ENCODE data around the gene DNMT3L. TPM values are rescaled to one million over a fixed set of nuclear protein-coding genes. Genes with fewer than 3 reads are reported as not detected.
A peak's percentile ranks its signal among the peaks of the same experiment; 100 is the strongest.

DNMT3L gene
- polyA plus RNA-seq, 1 of the 3 experiments (the other 2 are of a cell fraction): not detected

- Histone ChIP-seq H3K79me2 (ENCODE audit: insufficient read depth) (peaks cover 60% of the 10 kb centered on the region), H3K4me1 (ENCODE audit: control insufficient read depth in 1 of 2, insufficient read depth in 2 of 2, low read depth in 1 of 2, low read length in 1 of 2) (peaks cover 3 to 23% of the 10 kb centered on the region in 2 experiments; a peak in 1 of 4 replicates), H3K27me3 (ENCODE audit: insufficient read depth) (no peaks in the 10 kb centered on the region), H3K9me2 (no peaks in the 10 kb centered on the region), H2AFZ (ENCODE audit: low read depth) (no peak overlapping the region), H3K4me3 (ENCODE audit: low read depth in 2 of 2, low read length in 1 of 2) (peak overlapping the region; percentile 76 to 77), H3F3A (replicated peaks; ENCODE audit: insufficient read depth) (no peaks in the 10 kb centered on the region), H3K27ac (ENCODE audit: low read depth in 2 of 2, low read length in 1 of 2) (no peak overlapping the region), H3K36me3 (replicated peaks in 1 of 2; ENCODE audit: control insufficient read depth in 1 of 2, insufficient read depth in 2 of 2, low read length in 1 of 2) (no peaks in the 10 kb centered on the region), H3K4me2 (peak overlapping the region; percentile 97), H4K20me1 (ENCODE audit: insufficient read depth) (peaks cover 50% of the 10 kb centered on the region), H3K9ac (peak overlapping the region; percentile 81), H3K9me3 (no peaks in the 10 kb centered on the region)
- no peak for DNase-seq
- ChIA-PET POLR2A (no interaction called here), CTCF (interaction anchor here (2.1 kb wide), 1 partner anchor 37 kb away, joined by 9 read pairs; no protein-coding TSS in a partner anchor)
- 99% methylated on average over 12 of the region's 13 CpGs for WGBS (ENCODE audit: low lambda C conversion rate)
- no peak for TF ChIP-seq MXI1 (IDR thresholded peaks at IDR 0.05; ENCODE audit: low read depth, low read length)
- TF ChIP-seq RFX5 (IDR thresholded peaks at IDR 0.05; ENCODE audit: low read length): no peak
- no peak for TF ChIP-seq GABPA (IDR thresholded peaks at IDR 0.05; ENCODE audit: low read depth)
- TF ChIP-seq POLR2AphosphoS5 (IDR thresholded peaks at IDR 0.05; ENCODE audit: low read depth, low read length): no peak
- TF ChIP-seq MEF2A (IDR thresholded peaks at IDR 0.05; ENCODE audit: borderline replicate concordance, low read depth): no peak
- TF ChIP-seq TAF1 (IDR thresholded peaks at IDR 0.05; ENCODE audit: borderline replicate concordance, low read depth, low read length): no peak
- TF ChIP-seq GATA2 (CRISPR knock-in tag; IDR thresholded peaks at IDR 0.05): no peak
- TF ChIP-seq SMC3 (IDR thresholded peaks at IDR 0.05; ENCODE audit: low read depth, low read length): no peak
- TF ChIP-seq, protein P1, sequence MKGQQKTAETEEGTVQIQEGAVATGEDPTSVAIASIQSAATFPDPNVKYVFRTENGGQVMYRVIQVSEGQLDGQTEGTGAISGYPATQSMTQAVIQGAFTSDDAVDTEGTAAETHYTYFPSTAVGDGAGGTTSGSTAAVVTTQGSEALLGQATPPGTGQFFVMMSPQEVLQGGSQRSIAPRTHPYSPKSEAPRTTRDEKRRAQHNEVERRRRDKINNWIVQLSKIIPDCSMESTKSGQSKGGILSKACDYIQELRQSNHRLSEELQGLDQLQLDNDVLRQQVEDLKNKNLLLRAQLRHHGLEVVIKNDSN (IDR thresholded peaks at IDR 0.05; ENCODE audit: borderline replicate concordance, low read depth): no peak
- TF ChIP-seq FOSL2 (IDR thresholded peaks at IDR 0.05; ENCODE audit: borderline replicate concordance, low read depth): no peak
- TF ChIP-seq SIN3A (IDR thresholded peaks at IDR 0.05; ENCODE audit: borderline replicate concordance, low read depth, low read length): no peak
- no peak for TF ChIP-seq USF2 (IDR thresholded peaks at IDR 0.05; ENCODE audit: borderline replicate concordance, low read depth, low read length)
- no peak for TF ChIP-seq EZH2phosphoT487 (IDR thresholded peaks at IDR 0.05; ENCODE audit: borderline replicate concordance, low read depth)
- TF ChIP-seq, protein P2, sequence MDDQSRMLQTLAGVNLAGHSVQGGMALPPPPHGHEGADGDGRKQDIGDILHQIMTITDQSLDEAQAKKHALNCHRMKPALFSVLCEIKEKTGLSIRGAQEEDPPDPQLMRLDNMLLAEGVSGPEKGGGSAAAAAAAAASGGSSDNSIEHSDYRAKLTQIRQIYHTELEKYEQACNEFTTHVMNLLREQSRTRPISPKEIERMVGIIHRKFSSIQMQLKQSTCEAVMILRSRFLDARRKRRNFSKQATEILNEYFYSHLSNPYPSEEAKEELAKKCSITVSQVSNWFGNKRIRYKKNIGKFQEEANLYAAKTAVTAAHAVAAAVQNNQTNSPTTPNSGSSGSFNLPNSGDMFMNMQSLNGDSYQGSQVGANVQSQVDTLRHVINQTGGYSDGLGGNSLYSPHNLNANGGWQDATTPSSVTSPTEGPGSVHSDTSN (IDR thresholded peaks at IDR 0.05): no peak
- no peak for TF ChIP-seq RAD21 (IDR thresholded peaks at IDR 0.05; ENCODE audit: low read length)
- TF ChIP-seq, protein P3, sequence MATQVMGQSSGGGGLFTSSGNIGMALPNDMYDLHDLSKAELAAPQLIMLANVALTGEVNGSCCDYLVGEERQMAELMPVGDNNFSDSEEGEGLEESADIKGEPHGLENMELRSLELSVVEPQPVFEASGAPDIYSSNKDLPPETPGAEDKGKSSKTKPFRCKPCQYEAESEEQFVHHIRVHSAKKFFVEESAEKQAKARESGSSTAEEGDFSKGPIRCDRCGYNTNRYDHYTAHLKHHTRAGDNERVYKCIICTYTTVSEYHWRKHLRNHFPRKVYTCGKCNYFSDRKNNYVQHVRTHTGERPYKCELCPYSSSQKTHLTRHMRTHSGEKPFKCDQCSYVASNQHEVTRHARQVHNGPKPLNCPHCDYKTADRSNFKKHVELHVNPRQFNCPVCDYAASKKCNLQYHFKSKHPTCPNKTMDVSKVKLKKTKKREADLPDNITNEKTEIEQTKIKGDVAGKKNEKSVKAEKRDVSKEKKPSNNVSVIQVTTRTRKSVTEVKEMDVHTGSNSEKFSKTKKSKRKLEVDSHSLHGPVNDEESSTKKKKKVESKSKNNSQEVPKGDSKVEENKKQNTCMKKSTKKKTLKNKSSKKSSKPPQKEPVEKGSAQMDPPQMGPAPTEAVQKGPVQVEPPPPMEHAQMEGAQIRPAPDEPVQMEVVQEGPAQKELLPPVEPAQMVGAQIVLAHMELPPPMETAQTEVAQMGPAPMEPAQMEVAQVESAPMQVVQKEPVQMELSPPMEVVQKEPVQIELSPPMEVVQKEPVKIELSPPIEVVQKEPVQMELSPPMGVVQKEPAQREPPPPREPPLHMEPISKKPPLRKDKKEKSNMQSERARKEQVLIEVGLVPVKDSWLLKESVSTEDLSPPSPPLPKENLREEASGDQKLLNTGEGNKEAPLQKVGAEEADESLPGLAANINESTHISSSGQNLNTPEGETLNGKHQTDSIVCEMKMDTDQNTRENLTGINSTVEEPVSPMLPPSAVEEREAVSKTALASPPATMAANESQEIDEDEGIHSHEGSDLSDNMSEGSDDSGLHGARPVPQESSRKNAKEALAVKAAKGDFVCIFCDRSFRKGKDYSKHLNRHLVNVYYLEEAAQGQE (IDR thresholded peaks at IDR 0.05; ENCODE audit: low read depth, low read length): no peak
- no peak for TF ChIP-seq MAX (IDR thresholded peaks at IDR 0.05; ENCODE audit: low read depth)
Measured at GRCh38 chr21:44301141-44301540, 39.4 kb upstream of the DNMT3L start.

Data from SK-N-SH (cell line).